T-helper 2 cell treated with Interferon-gamma antibody and Interleukin-4, amounts not matched to agents 100 ng/mL and 5 ng/mL, for 36 hours (primary cell): ENCODE data around the gene GLOD4. TPM values are rescaled to one million over a fixed set of nuclear protein-coding genes. Genes with fewer than 3 reads are reported as not detected.

ENCODE experiments used
- total RNA-seq: library from RNA; stranded (reverse); gene quantifications from 2 replicates; pipeline ENCODE4 v1.2.3, GENCODE V29; 2022

Gene GLOD4
- total RNA-seq, 1 donor from 2014 or later: 60.5 TPM

Other genes starting within 250 kb of the GLOD4 start
- 69.5 and 71.4 TPM in 2 replicates for gene VPS53, start 67.4 kb downstream of the GLOD4 start, total RNA-seq
- 12.9 and 13.7 TPM in 2 replicates for gene TLCD3A, start 49.7 kb downstream of the GLOD4 start, total RNA-seq
- gene GEMIN4, start 30.0 kb downstream of the GLOD4 start, total RNA-seq: 38.0 and 42.4 TPM in 2 replicates
- 16.8 and 17.6 TPM in 2 replicates for gene MRM3, start 73 bp upstream of the GLOD4 start, total RNA-seq
- 0.52 and 1.0 TPM in 2 replicates for gene NXN, start 197.5 kb upstream of the GLOD4 start, total RNA-seq
- 10.9 and 11.4 TPM in 2 replicates for gene TIMM22, start 214.8 kb upstream of the GLOD4 start, total RNA-seq